Activated CD8-positive, alpha-beta memory T cell treated with anti-CD3 and anti-CD28 coated beads, Interleukin-2, amount 50 U/mL, for 24 hours (primary cell): Measurements from ENCODE around the gene EDEM2.
"Not testable (repeated sequence)": the region's sequence is repeated elsewhere in the genome, so short reads cannot be mapped to it uniquely, and the experiment has no call there.

ENCODE experiments used
- DNase-seq: peaks from one replicate; pipeline ENCODE4 v3.0.0-alpha.2; 2020; ENCODE audit errors: extremely low read depth

The EDEM2 gene, protein sequence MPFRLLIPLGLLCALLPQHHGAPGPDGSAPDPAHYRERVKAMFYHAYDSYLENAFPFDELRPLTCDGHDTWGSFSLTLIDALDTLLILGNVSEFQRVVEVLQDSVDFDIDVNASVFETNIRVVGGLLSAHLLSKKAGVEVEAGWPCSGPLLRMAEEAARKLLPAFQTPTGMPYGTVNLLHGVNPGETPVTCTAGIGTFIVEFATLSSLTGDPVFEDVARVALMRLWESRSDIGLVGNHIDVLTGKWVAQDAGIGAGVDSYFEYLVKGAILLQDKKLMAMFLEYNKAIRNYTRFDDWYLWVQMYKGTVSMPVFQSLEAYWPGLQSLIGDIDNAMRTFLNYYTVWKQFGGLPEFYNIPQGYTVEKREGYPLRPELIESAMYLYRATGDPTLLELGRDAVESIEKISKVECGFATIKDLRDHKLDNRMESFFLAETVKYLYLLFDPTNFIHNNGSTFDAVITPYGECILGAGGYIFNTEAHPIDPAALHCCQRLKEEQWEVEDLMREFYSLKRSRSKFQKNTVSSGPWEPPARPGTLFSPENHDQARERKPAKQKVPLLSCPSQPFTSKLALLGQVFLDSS

DNA sequence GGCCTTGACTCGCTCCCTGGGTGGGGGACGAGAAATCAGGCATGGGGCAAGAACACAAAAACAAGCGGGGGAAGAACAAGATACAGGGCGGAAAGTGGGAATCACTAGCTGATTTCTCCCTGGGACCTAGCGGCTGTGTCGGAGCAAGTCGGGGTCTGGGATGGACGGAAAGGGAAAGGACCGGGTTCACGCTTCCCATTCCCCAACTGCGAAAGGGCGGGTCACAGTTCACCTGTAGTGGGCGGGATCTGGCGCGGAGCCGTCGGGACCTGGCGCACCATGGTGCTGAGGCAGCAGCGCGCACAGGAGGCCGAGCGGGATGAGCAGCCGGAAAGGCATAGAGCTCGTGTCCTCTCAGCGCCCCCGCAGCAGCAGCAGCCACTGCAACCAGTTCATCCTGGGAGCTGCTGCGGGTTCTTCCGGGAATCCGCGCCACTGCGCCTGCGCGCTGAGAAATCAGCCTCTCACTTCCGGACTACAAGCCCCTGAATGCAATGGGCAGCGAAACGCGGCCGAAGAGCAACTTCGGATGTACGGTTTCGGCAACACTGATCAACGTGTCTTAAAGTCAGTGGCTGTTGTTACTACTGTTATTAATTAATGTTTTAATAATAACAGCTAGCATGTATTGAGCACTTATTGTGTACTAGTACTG is at the start of gene EDEM2:
EDEM2 (minus strand) TSS at position 417 of the 655 bp plus-strand sequence; CDS start at position 339, 78 bp downstream.
- peak; percentile 85 for DNase-seq

GRCh38 chr20:35196313-35196712 is 49.2 kb upstream of the EDEM2 start:
- no peak for DNase-seq

DNA sequence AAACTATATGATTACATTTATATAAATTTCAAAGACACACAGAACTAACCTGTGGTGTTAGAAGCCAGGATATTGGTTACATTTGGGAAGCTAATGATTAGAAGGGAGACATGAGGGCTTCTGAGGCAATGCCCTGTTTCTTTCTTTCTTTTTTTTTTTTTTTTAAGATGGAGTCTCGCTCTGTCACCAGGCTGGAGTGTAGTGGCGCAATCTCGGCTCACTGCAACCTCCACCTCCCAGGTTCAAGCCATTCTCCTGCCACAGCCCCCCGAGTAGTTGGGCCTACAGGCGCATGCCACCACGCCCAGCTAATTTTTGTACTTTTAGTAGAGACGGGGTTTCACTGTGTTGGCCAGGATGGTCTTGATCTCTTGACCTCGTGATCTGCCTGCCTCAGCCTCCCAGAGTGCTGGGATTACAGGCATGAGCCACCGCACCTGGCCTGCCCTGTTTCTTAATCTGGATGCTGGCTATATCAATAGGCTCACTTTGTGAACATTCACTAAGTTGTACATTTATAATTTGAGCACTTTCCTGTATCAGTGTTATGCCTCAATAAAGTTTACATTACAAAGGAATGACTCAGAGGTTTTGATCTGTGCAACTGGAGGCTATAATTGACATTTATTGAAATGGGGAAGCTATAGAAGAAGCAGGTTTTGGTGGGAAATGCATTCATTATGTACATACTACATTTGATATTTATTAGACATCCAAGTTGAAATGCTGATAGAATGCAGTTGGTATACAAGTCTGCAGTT is 46.1 kb upstream of the EDEM2 start:
- not testable (repeated sequence) for DNase-seq

DNA sequence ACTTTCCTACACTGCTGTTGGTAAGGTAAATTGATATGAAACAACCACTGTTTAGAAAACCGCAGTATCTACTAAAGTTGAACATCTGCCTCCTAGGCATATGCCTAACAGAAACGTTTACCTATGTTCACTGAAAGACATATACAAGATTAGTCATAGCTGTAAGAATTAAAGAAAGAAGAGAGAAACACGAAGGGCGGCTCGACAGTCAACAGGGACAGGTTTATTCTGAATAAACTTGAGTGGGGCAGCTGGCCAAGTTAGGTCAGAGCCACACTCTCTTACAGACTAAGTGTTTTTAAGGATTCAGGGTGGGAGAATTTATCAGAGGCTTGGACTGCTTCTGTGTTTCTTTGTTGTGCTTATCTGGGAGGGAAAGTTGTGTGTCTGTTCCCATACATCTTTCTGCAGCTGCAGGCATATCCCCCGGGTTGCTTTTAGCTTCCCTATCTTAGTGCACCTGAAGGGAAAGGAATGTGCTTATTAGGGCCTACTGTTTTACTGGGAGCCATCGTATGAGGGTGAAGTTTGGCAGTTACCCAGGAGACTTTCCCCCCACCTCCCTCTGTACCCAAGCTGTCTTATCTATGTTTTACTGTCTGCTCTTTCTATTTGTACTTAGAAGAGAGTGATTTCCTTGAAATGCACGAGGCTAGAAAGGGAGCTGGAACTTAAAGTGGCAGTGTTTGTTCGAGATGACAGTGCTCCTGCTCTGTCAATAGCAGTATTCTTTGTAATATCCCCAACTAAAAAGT is 45.2 kb upstream of the EDEM2 start:
- DNase-seq: no peak

DNA sequence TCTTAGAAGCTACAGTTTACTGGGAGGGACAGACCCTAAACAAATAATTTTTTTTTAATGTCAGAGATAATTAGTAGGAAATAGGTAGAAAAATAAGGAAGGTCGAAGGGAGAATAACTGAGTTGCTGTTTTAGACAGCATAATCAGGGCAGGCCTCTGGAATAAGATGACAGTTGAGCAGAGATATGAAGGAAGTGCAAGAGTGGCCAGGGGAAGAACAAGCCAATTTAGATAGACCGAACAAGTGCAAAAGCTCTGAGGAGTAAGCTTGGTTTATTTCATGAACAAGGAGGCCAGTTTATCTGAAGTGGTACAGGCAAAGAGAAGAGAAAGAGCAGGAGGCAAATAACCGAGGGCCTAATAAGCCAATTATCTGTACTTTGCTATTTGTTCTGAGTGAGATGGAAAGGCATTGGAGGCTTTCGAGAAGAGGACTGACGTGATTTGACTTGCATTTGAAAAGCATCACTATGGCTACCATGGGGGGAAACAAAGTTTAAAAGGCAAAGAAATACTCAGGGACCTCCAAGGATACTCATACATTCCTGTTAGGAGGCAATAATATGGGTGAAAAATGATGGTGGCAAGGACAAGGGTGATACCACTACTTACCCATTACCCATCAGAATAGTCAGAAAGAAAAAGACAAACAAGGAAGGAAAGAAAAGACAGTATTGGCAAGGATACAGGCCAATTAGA is 44.4 kb upstream of the EDEM2 start:
- DNase-seq: no peak

- DNase-seq: no peak
Measured at GRCh38 chr20:35190556-35190955, 43.4 kb upstream of the EDEM2 start.

- not testable (repeated sequence) for DNase-seq
Measured at GRCh38 chr20:35189223-35189622, 42.1 kb upstream of the EDEM2 start.

- DNase-seq: no peak
Measured at GRCh38 chr20:35187584-35188190, 40.6 kb upstream of the EDEM2 start.

DNA sequence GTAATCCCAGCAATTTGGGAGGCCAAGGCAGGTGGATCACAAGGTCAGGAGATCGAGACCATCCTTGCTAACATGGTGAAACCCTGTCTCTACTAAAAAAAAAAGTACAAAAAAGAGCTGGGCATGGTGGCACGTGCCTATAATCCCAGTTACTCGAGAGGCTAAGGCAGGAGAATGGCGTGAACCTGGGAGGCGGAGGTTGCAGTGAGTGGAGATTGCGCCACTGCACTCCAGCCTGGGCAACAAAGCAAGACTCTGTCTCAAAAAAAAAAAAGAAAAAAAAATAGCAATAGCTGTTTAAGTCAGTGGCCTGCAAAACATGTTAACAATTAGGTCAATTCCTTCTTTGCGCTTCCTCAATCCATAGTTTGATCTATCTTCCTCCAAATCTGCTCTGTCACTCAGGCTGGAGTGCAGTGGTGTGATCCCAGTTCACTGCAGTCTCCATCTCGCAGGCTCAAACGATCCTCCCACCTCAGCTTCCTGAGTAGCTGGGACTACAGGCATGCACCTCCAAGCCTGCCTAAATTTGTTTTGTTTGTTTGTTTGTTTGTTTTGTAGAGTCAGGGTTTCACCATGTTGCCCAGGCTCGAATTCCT is 39.7 kb upstream of the EDEM2 start:
- not testable (repeated sequence) for DNase-seq

DNA sequence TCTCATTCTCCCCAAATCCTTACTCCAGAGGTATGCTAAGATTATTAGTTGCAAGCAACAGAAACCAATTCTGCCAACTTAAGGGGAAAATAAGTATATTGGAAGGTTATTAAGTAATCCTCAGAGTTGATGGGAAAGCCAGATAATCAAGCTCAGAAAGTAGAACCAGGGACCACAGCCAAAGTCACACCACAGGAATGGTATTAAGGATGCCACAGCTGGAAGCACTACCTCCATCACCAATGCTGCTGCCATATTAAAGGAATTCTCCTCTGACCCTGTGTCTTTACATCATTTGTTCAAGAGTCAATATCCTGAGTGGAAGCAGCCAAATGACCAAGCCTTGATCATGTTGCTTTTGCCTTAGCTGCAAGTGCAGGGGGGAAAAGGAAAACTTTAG is 34.6 kb upstream of the EDEM2 start:
- DNase-seq: no peak

- no peak for DNase-seq
Measured at GRCh38 chr20:35180266-35180665, 33.1 kb upstream of the EDEM2 start.

- DNase-seq: no peak
Measured at GRCh38 chr20:35179292-35180212, 32.4 kb upstream of the EDEM2 start.

- DNase-seq: no peak
Measured at GRCh38 chr20:35176132-35176531, 29.0 kb upstream of the EDEM2 start.

GRCh38 chr20:35174458-35175216 is 27.5 kb upstream of the EDEM2 start:
- DNase-seq: no peak

- no peak for DNase-seq
Measured at GRCh38 chr20:35173576-35174192, 26.5 kb upstream of the EDEM2 start.

DNA sequence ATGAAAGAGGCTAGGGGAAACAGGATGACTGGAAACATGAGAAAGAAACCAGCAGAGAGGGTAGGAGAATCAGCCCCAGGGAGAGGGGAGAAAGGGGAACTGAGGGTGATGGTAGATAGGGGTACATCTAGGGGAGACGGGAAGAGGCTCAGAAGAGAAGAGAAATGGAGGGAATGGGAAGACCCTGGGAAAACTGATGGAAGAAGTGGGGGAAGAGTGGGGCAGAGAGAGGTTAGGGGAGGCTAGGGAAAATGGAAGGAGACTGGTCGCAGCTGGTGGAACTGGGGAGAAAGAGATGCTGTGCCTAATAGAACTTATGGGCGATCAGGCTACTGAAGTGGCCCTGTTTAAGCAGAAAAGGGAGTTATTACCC is 25.3 kb upstream of the EDEM2 start:
- DNase-seq: no peak

- DNase-seq: no peak
Measured at GRCh38 chr20:35171753-35172433, 24.8 kb upstream of the EDEM2 start, which contains the start of gene PROCR. Gene PROCR, plus strand, starts transcription at chr20:35172072. Its CDS starts 83 bp downstream, at chr20:35172155.
